HepG2 (cell line): ENCODE data around the gene THRB. TPM values are rescaled to one million over a fixed set of nuclear protein-coding genes. Genes with fewer than 3 reads are reported as not detected.

ENCODE experiments used
- CEBPG ChIP-seq: IDR thresholded peaks from 2 replicates; pipeline ENCODE4 v1.6.1; 2016
- CHD2 ChIP-seq: IDR thresholded peaks from 2 replicates; pipeline ENCODE4 v1.6.1; 2011; ENCODE audit warnings: low read depth, low read length, improper control_type of control experiment
- FOXA3 ChIP-seq: IDR thresholded peaks from 2 replicates; pipeline ENCODE4 v1.6.1; 2016; ENCODE audit warnings: missing genetic modification reagents, missing compliant biosample characterization
- GABPA ChIP-seq, 2 experiments: IDR thresholded peaks; 2 replicates each; pipeline ENCODE4 v1.6.1; 2011 to 2016; ENCODE audit warnings: low read depth in 2 of 2, low read length in 1 of 2, missing biosample characterization in 1 of 2, missing genetic modification characterization in 1 of 2
- HES4 ChIP-seq: sonication (generic); formaldehyde crosslinking; IDR thresholded peaks from 2 replicates; pipeline ENCODE4 v1.9.0; 2021; ENCODE audit warnings: mild to moderate bottlenecking, missing genetic modification reagents, borderline replicate concordance
- HMG20B ChIP-seq: conservative IDR thresholded peaks from 2 replicates; pipeline ENCODE4 v1.6.1; 2016; ENCODE audit warnings: missing genetic modification reagents, missing compliant biosample characterization
- KAT8 ChIP-seq: IDR thresholded peaks from 2 replicates; pipeline ENCODE4 v1.6.1; 2016; ENCODE audit warnings: missing genetic modification reagents, missing compliant biosample characterization
- MBD4 ChIP-seq: IDR thresholded peaks from 2 replicates; pipeline ENCODE4 v1.6.1; 2012; ENCODE audit warnings: low read length, inconsistent platforms, borderline replicate concordance
- PAF1 ChIP-seq: IDR thresholded peaks from 2 replicates; pipeline ENCODE4 v1.6.1; 2016; ENCODE audit warnings: missing genetic modification reagents, missing compliant biosample characterization
- PLRG1 ChIP-seq: fragments of 450-650 bp; conservative IDR thresholded peaks from 2 replicates; pipeline ENCODE4 v1.6.1; 2016
- RFX3 ChIP-seq: IDR thresholded peaks from 2 replicates; pipeline ENCODE4 v1.6.1; 2016; ENCODE audit warnings: missing biosample characterization, missing genetic modification reagents
- ZBTB26 ChIP-seq: IDR thresholded peaks from 2 replicates; pipeline ENCODE4 v1.6.1; 2016; ENCODE audit warnings: missing compliant biosample characterization, missing genetic modification reagents, borderline replicate concordance
- ZBTB33 ChIP-seq: sonication (generic); formaldehyde crosslinking; IDR thresholded peaks from 2 replicates; pipeline ENCODE4 v1.4.0; 2020; ENCODE audit warnings: missing genetic modification reagents
- ZFP36L1 ChIP-seq: sonication (generic); formaldehyde crosslinking; IDR thresholded peaks from 2 replicates; pipeline ENCODE4 v1.8.0; 2022; ENCODE audit warnings: mild to moderate bottlenecking, missing genetic modification reagents, moderate library complexity
- ZNF10 ChIP-seq: sonication (generic); formaldehyde crosslinking; IDR thresholded peaks from 2 replicates; pipeline ENCODE4 v1.4.0; 2020; ENCODE audit warnings: mild to moderate bottlenecking, low read depth, missing genetic modification reagents, borderline replicate concordance
- ZNF101 ChIP-seq: sonication (generic); formaldehyde crosslinking; IDR thresholded peaks from 2 replicates; pipeline ENCODE4 v1.4.0; 2020; ENCODE audit warnings: mild to moderate bottlenecking, low read depth, missing genetic modification reagents, borderline replicate concordance
- ZNF230 ChIP-seq: sonication (generic); formaldehyde crosslinking; IDR thresholded peaks from 2 replicates; pipeline ENCODE4 v1.4.0; 2020; ENCODE audit warnings: mild to moderate bottlenecking, missing genetic modification reagents
- ZNF256 ChIP-seq: sonication (generic); formaldehyde crosslinking; conservative IDR thresholded peaks from 2 replicates; pipeline ENCODE4 v1.4.0; 2020; ENCODE audit warnings: missing genetic modification reagents
- ZNF512B ChIP-seq: sonication (generic); formaldehyde crosslinking; IDR thresholded peaks from 2 replicates; pipeline ENCODE4 v1.5.1; 2020; ENCODE audit warnings: missing genetic modification reagents, mild to moderate bottlenecking, borderline replicate concordance
- ZNF530 ChIP-seq: sonication (generic); formaldehyde crosslinking; IDR thresholded peaks from 2 replicates; pipeline ENCODE4 v1.5.0; 2020; ENCODE audit warnings: low read depth, mild to moderate bottlenecking, missing genetic modification reagents
- ZNF607 ChIP-seq: sonication (generic); formaldehyde crosslinking; IDR thresholded peaks from 2 replicates; pipeline ENCODE4 v1.5.1; 2020; ENCODE audit warnings: missing genetic modification reagents, mild to moderate bottlenecking, borderline replicate concordance
- ZNF691 ChIP-seq: sonication (generic); formaldehyde crosslinking; IDR thresholded peaks from 2 replicates; pipeline ENCODE4 v1.4.0; 2020; ENCODE audit warnings: missing genetic modification reagents, low read depth, mild to moderate bottlenecking, borderline replicate concordance
- polyA plus RNA-seq, 8 experiments: library from polyadenylated mRNA; depleted of rRNA in 3 of 8; stranded (reverse) in 7 of 8; unstranded in 1 of 8; fragments of >200 nt; fragmentation: Illumina TruSeq in 4 of 8; extraction: Trizol in 4 of 8; gene quantifications; 2 replicates each; pipeline versions ENCODE4 v1.2.1 to v1.2.3, GENCODE V29; 2011 to 2016; ENCODE audit warnings: low read depth in 4 of 8, missing spikeins in 1 of 8, mixed read lengths in 1 of 8; ENCODE audit not compliant: insufficient read depth in 1 of 8
- total RNA-seq, 5 experiments: library from RNA; depleted of rRNA; stranded (reverse); fragments of >200 nt; fragmentation: Illumina TruSeq; extraction: Trizol; gene quantifications; 2 replicates each; pipeline ENCODE4 v1.2.3, GENCODE V29; 2016; ENCODE audit warnings: low read depth in 1 of 5

The THRB gene
- total and polyA plus RNA-seq, 2 of the 13 experiments (the other 11 are each of a cell fraction or from before 2014, with no cell fraction given) = 4.7 to 22.7 TPM

- TF ChIP-seq ZNF512B (CRISPR knock-in tag) (no peak), CHD2 (no peak), ZNF256 (CRISPR knock-in tag) (no peak), HES4 (no peak), ZNF607 (no peak), ZNF101 (CRISPR knock-in tag) (no peak), ZFP36L1 (CRISPR knock-in tag) (no peak), ZNF230 (no peak), PAF1 (CRISPR knock-in tag) (no peak), CEBPG (peak; percentile 88), ZNF691 (CRISPR knock-in tag) (no peak), RFX3 (CRISPR knock-in tag) (no peak), KAT8 (CRISPR knock-in tag) (peak; percentile 19; the same call in 1 of the 2 replicates), FOXA3 (CRISPR knock-in tag) (0 out of 2 replicates have a peak, but pooled peaks have one; percentile 3), GABPA (IDR thresholded peaks at IDR 0.05; ENCODE audit: low read depth, low read length) (no peak), GABPA (CRISPR knock-in tag; IDR thresholded peaks at IDR 0.05; ENCODE audit: low read depth) (peak; percentile 3; the same call in 1 of the 2 replicates), ZNF10 (0 out of 2 replicates have a peak, but pooled peaks have one; percentile 79), ZNF530 (no peak), ZBTB26 (CRISPR knock-in tag) (peak; percentile 98), HMG20B (CRISPR knock-in tag) (no peak), PLRG1 (no peak), ZBTB33 (no peak), MBD4 (no peak)
Measured at GRCh38 chr3:24100696-24101402, 393.8 kb downstream of the THRB start (continued).
